D721Med (cell line): ENCODE data around the gene PHOSPHO2.

Source experiments
- DNase-seq: peaks from one replicate; pipeline ENCODE4 v3.0.0; 2011; ENCODE audit warnings: low spot score; ENCODE audit not compliant: insufficient read length
- FAIRE-seq: peaks from 2 replicates; lab custom pipeline; 2011; peaks lifted over from hg19 to GRCh38; lab: Jason Lieb, UNC
- TF ChIP-seq, protein P1 (sequence below): IDR thresholded peaks from 2 replicates; pipeline ENCODE4 v1.5.1; 2012; ENCODE audit warnings: mild to moderate bottlenecking, control low read depth; ENCODE audit not compliant: insufficient read depth; ENCODE audit errors: missing control alignments

PHOSPHO2 gene

DNA sequence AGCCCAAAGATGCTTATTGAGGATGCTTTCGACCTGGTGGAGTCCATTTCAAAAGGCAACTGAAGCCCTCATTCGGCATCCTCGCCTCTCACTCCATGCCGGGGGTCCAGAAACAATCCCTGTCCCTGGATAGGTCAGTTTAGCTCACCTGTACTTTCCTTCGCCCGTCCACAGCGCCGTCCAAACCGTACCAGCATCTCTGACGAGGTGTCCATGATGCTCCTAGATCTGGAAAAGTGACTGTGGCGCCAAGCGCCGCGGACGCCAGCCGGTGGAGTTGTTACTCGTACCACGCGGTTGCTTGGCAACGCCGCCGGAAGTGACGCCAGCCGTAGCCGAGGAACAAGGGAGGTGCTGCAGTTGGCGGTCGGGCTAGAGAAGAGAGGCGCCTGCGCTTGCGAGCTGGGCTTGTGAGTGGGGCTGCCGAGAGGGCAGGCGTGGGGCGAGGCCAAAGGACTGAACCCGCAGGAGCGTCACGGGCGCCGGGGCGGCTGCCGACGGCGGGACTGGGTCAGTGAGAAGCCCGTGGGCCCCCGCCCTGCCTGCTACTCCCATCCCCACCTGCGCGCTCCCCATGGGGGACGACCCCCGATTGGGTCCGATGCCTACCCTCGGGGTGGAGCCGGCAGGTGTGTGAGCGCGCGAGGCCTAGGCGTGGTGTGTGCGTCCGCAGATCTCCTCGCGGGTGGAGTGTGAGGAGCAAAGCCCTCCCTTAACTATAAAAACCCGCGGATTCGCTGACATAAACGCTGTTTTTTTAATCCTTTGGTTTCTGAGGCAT lies at the start of gene PHOSPHO2, which contains the start of gene CFAP210:
Gene PHOSPHO2 (plus strand): TSS at position 357 of the 781 bp plus-strand sequence. CDS start 6,503 bp downstream, outside the sequence.
Gene CFAP210 (minus strand): TSS at position 293 of the 781 bp plus-strand sequence. CDS start 78 bp downstream, at position 215.
- TF ChIP-seq, protein P1, sequence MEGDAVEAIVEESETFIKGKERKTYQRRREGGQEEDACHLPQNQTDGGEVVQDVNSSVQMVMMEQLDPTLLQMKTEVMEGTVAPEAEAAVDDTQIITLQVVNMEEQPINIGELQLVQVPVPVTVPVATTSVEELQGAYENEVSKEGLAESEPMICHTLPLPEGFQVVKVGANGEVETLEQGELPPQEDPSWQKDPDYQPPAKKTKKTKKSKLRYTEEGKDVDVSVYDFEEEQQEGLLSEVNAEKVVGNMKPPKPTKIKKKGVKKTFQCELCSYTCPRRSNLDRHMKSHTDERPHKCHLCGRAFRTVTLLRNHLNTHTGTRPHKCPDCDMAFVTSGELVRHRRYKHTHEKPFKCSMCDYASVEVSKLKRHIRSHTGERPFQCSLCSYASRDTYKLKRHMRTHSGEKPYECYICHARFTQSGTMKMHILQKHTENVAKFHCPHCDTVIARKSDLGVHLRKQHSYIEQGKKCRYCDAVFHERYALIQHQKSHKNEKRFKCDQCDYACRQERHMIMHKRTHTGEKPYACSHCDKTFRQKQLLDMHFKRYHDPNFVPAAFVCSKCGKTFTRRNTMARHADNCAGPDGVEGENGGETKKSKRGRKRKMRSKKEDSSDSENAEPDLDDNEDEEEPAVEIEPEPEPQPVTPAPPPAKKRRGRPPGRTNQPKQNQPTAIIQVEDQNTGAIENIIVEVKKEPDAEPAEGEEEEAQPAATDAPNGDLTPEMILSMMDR = no peak
- DNase-seq (peak; percentile 65), FAIRE-seq (no peak)

DNA sequence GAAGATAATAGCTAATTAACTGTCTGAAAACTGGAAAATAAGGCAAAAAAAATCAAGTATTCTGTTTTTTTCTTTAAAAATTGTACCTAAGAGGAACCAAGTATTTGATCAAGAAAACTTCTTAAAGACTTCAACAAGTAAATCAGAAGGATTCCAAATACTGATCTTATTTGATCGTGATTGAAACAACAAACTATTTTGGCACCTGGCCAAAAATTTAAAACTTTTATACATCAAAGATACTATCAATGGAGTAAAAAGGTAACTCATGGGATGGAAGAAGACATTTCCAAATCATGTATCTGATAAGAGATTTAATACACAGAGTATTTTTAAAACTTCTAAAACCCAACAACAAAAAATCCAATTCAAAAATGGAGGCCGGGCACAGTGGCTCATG lies 46.8 kb upstream of the PHOSPHO2 start:
- DNase-seq (no peak), FAIRE-seq (no peak)
- TF ChIP-seq, protein P1 = no peak

DNA sequence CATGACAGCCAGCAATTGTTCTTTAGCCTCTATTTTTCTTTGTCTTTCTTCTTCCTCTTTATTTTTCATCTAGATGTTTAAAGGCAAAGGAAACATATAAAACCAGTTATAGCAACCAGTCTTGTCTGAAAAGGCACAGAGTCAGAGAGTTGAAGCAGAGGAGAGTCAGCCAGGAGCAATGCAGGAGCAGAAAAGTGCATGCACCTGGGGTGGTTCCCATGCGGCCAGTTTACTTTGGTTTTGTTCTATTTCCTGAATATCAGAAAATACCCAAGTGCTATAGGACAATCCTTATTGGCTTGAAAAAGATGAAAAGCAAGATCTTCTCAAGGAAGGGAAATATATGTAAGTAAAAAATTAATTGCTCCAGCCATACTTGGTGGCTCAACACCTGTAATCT lies 45.0 kb upstream of the PHOSPHO2 start:
- TF ChIP-seq, protein P1 = no peak
- no peak for FAIRE-seq
- no peak for DNase-seq

GRCh38 chr2:169653636-169654035 lies 40.6 kb upstream of the PHOSPHO2 start:
- no peak for FAIRE-seq
- TF ChIP-seq, protein P1 = no peak
- DNase-seq = no peak

DNA sequence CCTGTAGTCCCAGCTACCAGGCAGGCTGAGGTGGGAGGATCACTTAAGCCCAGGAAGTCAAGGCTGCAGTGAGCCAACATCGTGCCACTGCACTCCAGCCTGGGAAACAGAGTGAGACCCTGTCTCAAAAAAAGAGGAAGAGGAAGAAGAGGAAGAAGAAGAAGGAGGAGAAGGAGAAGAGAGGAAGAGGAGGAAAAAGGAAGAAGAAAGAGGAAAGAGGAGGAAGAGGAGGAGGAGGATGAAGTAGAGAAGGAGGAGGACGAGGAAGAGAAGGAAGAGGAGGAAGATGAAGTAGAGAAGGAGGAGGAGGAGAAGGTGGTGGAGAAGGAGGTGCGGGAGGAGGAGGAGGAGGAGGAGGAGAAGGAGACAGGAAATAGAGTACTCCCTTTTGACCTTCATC lies 38.1 kb upstream of the PHOSPHO2 start:
- no peak for FAIRE-seq
- no peak for DNase-seq
- TF ChIP-seq, protein P1 = no peak

DNA sequence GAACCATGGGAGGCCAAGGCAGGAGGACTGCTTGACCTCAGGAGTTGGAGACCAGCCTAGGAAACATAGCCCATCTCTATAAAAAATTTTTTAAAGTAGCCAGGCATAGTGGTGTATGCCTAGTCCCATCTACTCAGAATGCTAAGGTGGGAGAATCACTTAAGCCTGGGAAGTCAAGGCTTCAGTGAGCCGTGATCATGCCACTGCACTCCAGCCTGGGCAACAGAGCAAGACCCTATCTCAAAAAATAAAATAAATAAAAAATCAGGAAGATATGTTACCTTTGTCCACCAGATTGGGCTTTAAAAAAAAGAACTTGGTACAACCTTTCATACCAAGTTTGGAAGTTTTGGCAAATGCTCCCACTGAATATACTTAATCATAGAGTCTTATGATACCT lies 35.4 kb upstream of the PHOSPHO2 start:
- no peak for FAIRE-seq

DNA sequence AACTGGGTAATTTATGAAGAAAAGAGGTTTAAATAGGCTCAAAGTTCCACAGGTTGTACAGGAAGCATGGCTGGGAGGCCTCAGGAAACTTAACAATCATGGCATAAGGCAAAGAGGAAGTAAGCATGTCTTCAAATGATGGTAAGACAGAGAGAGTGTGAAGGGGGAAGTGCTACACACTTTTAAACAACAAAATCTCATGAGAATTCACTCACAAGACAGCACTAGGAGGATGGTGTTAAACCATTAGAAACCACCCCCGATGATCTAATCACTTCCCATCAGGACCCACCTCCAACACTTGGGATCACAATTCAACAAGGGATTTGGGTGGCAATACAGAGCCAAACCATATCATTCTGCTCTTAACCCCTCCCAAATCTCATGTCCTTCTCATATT lies 34.9 kb upstream of the PHOSPHO2 start:
- DNase-seq (no peak), FAIRE-seq (no peak)
- TF ChIP-seq, protein P1 = no peak

More for the DNA sequence above, 35.4 kb upstream of the PHOSPHO2 start:
- TF ChIP-seq, protein P1 = no peak
- no peak for DNase-seq
